DOHH2 (cell line): ENCODE measurements around the gene CHCHD6.

Source experiments
- H3F3A ChIP-seq: fragments of 200-600 bp; sonication (generic), shearing (Covaris generic); 2 replicates; pipeline ENCODE4 v1.6.0; 2016; ENCODE audit warnings: antibody characterized with exemption, mild to moderate bottlenecking; ENCODE audit not compliant: control insufficient read depth, insufficient read depth
- H3K27ac ChIP-seq: fragments of 200-600 bp; sonication (generic); 2 replicates; pipeline ENCODE4 v1.5.1; 2014; ENCODE audit warnings: low read depth, mild to moderate bottlenecking, low read length, moderate library complexity
- H3K27me3 ChIP-seq: fragments of 200-600 bp; sonication (generic); 2 replicates; pipeline ENCODE4 v1.6.1; 2014; ENCODE audit warnings: mild to moderate bottlenecking, low read length, mixed read lengths; ENCODE audit not compliant: control insufficient read depth
- H3K36me3 ChIP-seq: fragments of 200-600 bp; sonication (generic); 2 replicates; pipeline ENCODE4 v1.6.1; 2014; ENCODE audit warnings: mild to moderate bottlenecking, low read length, moderate library complexity, mixed read lengths; ENCODE audit not compliant: control insufficient read depth
- H3K4me1 ChIP-seq: fragments of 200-600 bp; sonication (generic); 2 replicates; pipeline ENCODE4 v1.6.1; 2014; ENCODE audit warnings: mild to moderate bottlenecking, low read length, mixed read lengths; ENCODE audit not compliant: control insufficient read depth
- H3K4me2 ChIP-seq: fragments of 200-600 bp; sonication (generic); 2 replicates; pipeline ENCODE4 v1.6.0; 2014; ENCODE audit warnings: mild to moderate bottlenecking, low read length, moderate library complexity
- H3K4me3 ChIP-seq: fragments of 200-600 bp; sonication (generic); 2 replicates; pipeline ENCODE4 v1.5.1; 2014; ENCODE audit warnings: mild to moderate bottlenecking, low read length, mixed read lengths
- H3K79me2 ChIP-seq: fragments of 200-600 bp; sonication (generic); 2 replicates; pipeline ENCODE4 v1.6.1; 2014; ENCODE audit warnings: mild to moderate bottlenecking, low read length, mixed read lengths; ENCODE audit not compliant: control insufficient read depth
- H3K9me2 ChIP-seq: fragments of 200-600 bp; sonication (generic); replicated peaks from 2 replicates; pipeline ENCODE4 v1.6.1; 2014; ENCODE audit warnings: mild to moderate bottlenecking, low read length, mixed read lengths; ENCODE audit not compliant: control insufficient read depth
- H3K9me3 ChIP-seq: fragments of 200-600 bp; sonication (generic); 2 replicates; pipeline ENCODE4 v1.6.1; 2014; ENCODE audit warnings: antibody characterized with exemption, low read length, mixed read lengths; ENCODE audit not compliant: control insufficient read depth, insufficient read depth
- H4K20me1 ChIP-seq: fragments of 200-600 bp; sonication (generic); 2 replicates; pipeline ENCODE4 v1.6.0; 2014; ENCODE audit warnings: low read depth, mild to moderate bottlenecking, antibody characterized with exemption, low read length, moderate library complexity; ENCODE audit not compliant: control insufficient read depth, insufficient read depth
- CTCF ChIP-seq: fragments of 200-600 bp; sonication (generic); IDR thresholded peaks from one replicate; pipeline ENCODE4 v1.5.1; 2014; ENCODE audit warnings: antibody characterized with exemption, mild to moderate bottlenecking, low read depth, low read length; ENCODE audit not compliant: poor library complexity, severe bottlenecking
- EZH2phosphoT487 ChIP-seq: fragments of 200-600 bp; sonication (generic); IDR thresholded peaks from 2 replicates; pipeline ENCODE4 v1.6.1; 2017; ENCODE audit warnings: borderline replicate concordance, mild to moderate bottlenecking, antibody characterized with exemption, low read length, moderate library complexity, mixed read lengths

The CHCHD6 gene

GRCh38 chr3:126656371-126657134, 47.5 kb upstream of the CHCHD6 start:
- Histone ChIP-seq H3K9me3 (no peaks in the 10 kb centered on the region; the same call in 1 of the 2 replicates), H3K4me3 (no peak overlapping the region), H3F3A (no peaks in the 10 kb centered on the region), H3K4me2 (no peak overlapping the region), H3K27ac (no peak overlapping the region), H3K79me2 (no peaks in the 10 kb centered on the region), H4K20me1 (no peaks in the 10 kb centered on the region), H3K9me2 (no peaks in the 10 kb centered on the region), H3K36me3 (no peaks in the 10 kb centered on the region), H3K27me3 (no peaks in the 10 kb centered on the region; the same call in 1 of the 2 replicates), H3K4me1 (no peaks in the 10 kb centered on the region)
- no peak for TF ChIP-seq CTCF
- no peak for TF ChIP-seq EZH2phosphoT487

GRCh38 chr3:126657901-126658300, 46.1 kb upstream of the CHCHD6 start:
- no peaks in the 10 kb centered on the region for H3K4me1 ChIP-seq
- no peaks in the 10 kb centered on the region for H3K79me2 ChIP-seq
- H3K27ac ChIP-seq: no peak overlapping the region
- H3K36me3 ChIP-seq: no peaks in the 10 kb centered on the region
- H3K4me3 ChIP-seq: no peak overlapping the region
- H3K4me2 ChIP-seq: no peak overlapping the region
- H4K20me1 ChIP-seq: no peaks in the 10 kb centered on the region
- H3K9me3 ChIP-seq: no peaks in the 10 kb centered on the region; the same call in 1 of the 2 replicates
- no peaks in the 10 kb centered on the region; the same call in 1 of the 2 replicates for H3K27me3 ChIP-seq
- H3F3A ChIP-seq: no peaks in the 10 kb centered on the region
- TF ChIP-seq CTCF (no peak), EZH2phosphoT487 (no peak)
- H3K9me2 ChIP-seq: no peaks in the 10 kb centered on the region

- no peak overlapping the region for H3K4me3 ChIP-seq
- no peaks in the 10 kb centered on the region for H4K20me1 ChIP-seq
- H3K27ac ChIP-seq: no peak overlapping the region
- TF ChIP-seq EZH2phosphoT487: no peak
- TF ChIP-seq CTCF: no peak
- no peak overlapping the region for H3K4me2 ChIP-seq
- H3K9me3 ChIP-seq: no peaks in the 10 kb centered on the region; the same call in 1 of the 2 replicates
- no peaks in the 10 kb centered on the region for H3K36me3 ChIP-seq
- no peaks in the 10 kb centered on the region for H3K79me2 ChIP-seq
- H3K4me1 ChIP-seq: no peaks in the 10 kb centered on the region
- H3K9me2 ChIP-seq: no peaks in the 10 kb centered on the region
- H3F3A ChIP-seq: no peaks in the 10 kb centered on the region
- H3K27me3 ChIP-seq: no peaks in the 10 kb centered on the region; the same call in 1 of the 2 replicates
These were observed 45.5 kb upstream of the CHCHD6 start for GRCh38 chr3:126658584-126658983.
